ENCODE data around the gene KBTBD13.

DNA sequence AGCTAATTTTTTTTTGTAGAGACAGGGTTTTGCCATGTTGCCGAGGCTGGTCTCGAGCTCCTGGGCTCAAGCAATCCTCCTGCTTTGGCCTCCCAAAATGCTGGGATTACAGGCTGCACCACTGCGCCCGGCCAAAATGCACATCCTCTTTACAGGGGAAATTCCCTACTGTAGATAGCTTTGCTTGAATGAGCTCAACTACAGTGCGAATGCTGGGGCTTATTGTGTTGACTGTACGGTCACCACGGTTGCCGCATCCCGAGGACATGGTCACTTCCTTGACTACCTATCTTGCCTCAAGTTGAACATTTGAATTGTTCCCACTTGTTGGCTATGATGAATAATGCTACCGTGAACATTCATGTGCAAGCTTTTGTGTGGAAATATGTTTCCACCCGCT is 41.8 kb upstream of the KBTBD13 start:
- TF ChIP-seq, protein P1, sequence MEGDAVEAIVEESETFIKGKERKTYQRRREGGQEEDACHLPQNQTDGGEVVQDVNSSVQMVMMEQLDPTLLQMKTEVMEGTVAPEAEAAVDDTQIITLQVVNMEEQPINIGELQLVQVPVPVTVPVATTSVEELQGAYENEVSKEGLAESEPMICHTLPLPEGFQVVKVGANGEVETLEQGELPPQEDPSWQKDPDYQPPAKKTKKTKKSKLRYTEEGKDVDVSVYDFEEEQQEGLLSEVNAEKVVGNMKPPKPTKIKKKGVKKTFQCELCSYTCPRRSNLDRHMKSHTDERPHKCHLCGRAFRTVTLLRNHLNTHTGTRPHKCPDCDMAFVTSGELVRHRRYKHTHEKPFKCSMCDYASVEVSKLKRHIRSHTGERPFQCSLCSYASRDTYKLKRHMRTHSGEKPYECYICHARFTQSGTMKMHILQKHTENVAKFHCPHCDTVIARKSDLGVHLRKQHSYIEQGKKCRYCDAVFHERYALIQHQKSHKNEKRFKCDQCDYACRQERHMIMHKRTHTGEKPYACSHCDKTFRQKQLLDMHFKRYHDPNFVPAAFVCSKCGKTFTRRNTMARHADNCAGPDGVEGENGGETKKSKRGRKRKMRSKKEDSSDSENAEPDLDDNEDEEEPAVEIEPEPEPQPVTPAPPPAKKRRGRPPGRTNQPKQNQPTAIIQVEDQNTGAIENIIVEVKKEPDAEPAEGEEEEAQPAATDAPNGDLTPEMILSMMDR (IDR thresholded peaks at IDR 0.05) = no peak
- no peak for TF ChIP-seq ZFX (IDR thresholded peaks at IDR 0.05; ENCODE audit: borderline replicate concordance)

All from 22Rv1 (cell line).